ENCODE results near the gene SUN5. TPM values are rescaled to one million over a fixed set of nuclear protein-coding genes. Genes with fewer than 3 reads are reported as not detected.

The SUN5 gene
- total and polyA plus RNA-seq, 2 donors from 2014 or later: not detected

DNA sequence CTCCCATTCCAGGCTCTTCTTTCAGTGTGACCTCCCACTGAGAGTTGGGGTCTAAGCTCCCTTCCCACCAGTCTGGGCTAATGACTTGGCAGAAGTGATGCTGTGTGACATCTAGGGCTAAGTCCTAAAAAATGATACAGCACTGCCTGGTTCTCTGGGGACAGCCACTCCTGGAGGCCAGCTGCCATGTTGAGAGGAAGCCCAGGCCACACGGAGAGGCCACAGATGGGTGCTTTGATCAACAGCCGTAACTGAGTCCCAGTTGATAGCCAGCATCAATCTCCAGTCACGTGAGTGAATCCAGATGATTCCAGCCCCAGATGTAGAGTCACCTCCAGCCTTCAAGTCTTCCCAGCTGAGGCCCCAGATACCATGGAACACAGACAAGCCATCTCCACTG is 13.8 kb downstream of the SUN5 start:
- H3K9ac ChIP-seq (ENCODE audit: low read length in 3 of 3): no peak overlapping the region
- H3K27me3 ChIP-seq (ENCODE audit: control insufficient read depth, insufficient read depth, low read length): no peaks in the 10 kb centered on the region
- no peaks in the 10 kb centered on the region for H3K9me3 ChIP-seq (ENCODE audit: control insufficient read depth in 2 of 3, insufficient read depth in 1 of 3, low read length in 3 of 3)
- no peaks in the 10 kb centered on the region for H3K4me1 ChIP-seq (ENCODE audit: control insufficient read depth in 2 of 3, insufficient read depth in 2 of 3, low read depth in 1 of 3, low read length in 3 of 3)
- DNase-seq (no peak), FAIRE-seq (no peak)
- no peak overlapping the region for H3K27ac ChIP-seq (ENCODE audit: low read depth in 2 of 2, low read length in 2 of 2)
- H3K4me3 ChIP-seq (ENCODE audit: low read length in 3 of 3): no peak overlapping the region
- H3K36me3 ChIP-seq (ENCODE audit: control insufficient read depth in 2 of 3, insufficient read depth in 3 of 3, low read length in 3 of 3): no peaks in the 10 kb centered on the region
- intact Hi-C loops (cut with DNase I): no loop called here
- TF ChIP-seq CTCF (IDR thresholded peaks at IDR 0.05; ENCODE audit: borderline replicate concordance, extremely low read depth, insufficient read depth): no peak

DNA sequence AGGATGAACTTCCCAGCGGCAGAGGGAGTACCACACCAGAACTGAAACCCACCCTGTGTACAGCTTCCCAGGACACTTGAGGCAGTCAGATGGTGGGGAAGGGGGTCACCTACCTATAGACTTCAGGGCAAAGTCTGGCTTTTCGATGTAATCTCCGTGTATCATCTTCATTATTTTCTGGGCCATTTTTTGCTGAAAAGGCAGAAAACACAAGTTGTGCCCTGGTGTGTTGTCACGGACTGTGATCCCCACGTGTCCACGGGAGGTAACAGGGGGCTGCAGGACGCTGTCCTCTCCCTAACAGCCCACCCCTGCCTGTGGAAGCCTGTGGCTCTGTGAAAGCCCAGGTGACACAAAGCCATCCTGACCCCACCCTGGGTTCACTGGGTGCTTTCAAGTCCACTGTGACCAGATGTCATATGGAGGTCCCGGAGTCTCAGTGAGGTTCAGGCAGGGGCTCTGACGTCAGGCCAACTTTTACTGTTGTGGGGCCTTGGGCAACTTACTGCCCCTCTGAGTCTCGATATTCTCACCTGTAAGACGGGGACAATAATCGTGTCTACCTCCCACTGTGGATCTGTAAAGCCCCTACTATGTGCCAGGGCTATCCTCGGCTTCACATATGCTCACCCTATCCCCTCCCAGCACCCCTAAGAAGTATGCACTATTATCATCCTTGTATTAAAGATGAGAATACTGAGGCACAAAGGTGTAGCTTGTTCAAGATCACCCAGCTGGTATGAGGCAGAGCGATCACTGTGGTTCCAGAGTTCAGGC is 14.5 kb downstream of the SUN5 start:
- no peaks in the 10 kb centered on the region for H3K36me3 ChIP-seq (ENCODE audit: control insufficient read depth in 2 of 3, insufficient read depth in 3 of 3, low read length in 3 of 3)
- H3K9me3 ChIP-seq (ENCODE audit: control insufficient read depth in 2 of 3, insufficient read depth in 1 of 3, low read length in 3 of 3): no peaks in the 10 kb centered on the region
- no peak overlapping the region for H3K27ac ChIP-seq (ENCODE audit: low read depth in 2 of 2, low read length in 2 of 2)
- TF ChIP-seq CTCF (IDR thresholded peaks at IDR 0.05; ENCODE audit: borderline replicate concordance, extremely low read depth, insufficient read depth): no peak
- intact Hi-C loops (cut with DNase I): no loop called here
- DNase-seq: no peak
- no peak for FAIRE-seq
- no peaks in the 10 kb centered on the region for H3K4me1 ChIP-seq (ENCODE audit: control insufficient read depth in 2 of 3, insufficient read depth in 2 of 3, low read depth in 1 of 3, low read length in 3 of 3)
- H3K27me3 ChIP-seq (ENCODE audit: control insufficient read depth, insufficient read depth, low read length): no peaks in the 10 kb centered on the region
- H3K4me3 ChIP-seq (ENCODE audit: low read length in 3 of 3): no peak overlapping the region
- no peak overlapping the region for H3K9ac ChIP-seq (ENCODE audit: low read length in 3 of 3)

DNA sequence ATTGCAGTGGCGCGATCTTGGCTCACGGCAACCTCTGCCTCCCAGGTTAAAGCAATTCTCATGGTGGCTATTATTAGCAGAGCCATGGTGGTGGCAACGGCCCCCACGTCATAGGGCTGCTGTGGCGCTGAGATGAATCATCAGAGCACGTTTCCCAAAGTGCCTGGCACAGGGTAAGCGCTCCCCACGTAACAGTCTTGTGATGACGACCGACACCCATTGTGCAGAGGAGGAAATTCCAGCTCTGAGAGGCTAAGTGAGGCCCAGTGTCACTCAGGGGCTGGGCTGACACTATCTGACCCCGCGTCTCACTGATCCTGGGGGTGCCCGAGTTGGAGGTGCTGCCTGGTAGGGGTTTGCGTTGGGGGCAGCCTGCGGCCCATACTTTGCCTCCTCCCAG is 16.2 kb downstream of the SUN5 start:
- H3K4me1 ChIP-seq (ENCODE audit: control insufficient read depth in 2 of 3, insufficient read depth in 2 of 3, low read depth in 1 of 3, low read length in 3 of 3): no peaks in the 10 kb centered on the region
- no peak overlapping the region for H3K4me3 ChIP-seq (ENCODE audit: low read length in 3 of 3)
- H3K27ac ChIP-seq (ENCODE audit: low read depth in 2 of 2, low read length in 2 of 2): no peak overlapping the region
- intact Hi-C loops (cut with DNase I): no loop called here
- H3K9me3 ChIP-seq (ENCODE audit: control insufficient read depth in 2 of 3, insufficient read depth in 1 of 3, low read length in 3 of 3): no peaks in the 10 kb centered on the region
- H3K36me3 ChIP-seq (ENCODE audit: control insufficient read depth in 2 of 3, insufficient read depth in 3 of 3, low read length in 3 of 3): no peaks in the 10 kb centered on the region
- no peak overlapping the region for H3K9ac ChIP-seq (ENCODE audit: low read length in 3 of 3)
- DNase-seq: no peak
- no peak for TF ChIP-seq CTCF (IDR thresholded peaks at IDR 0.05; ENCODE audit: borderline replicate concordance, extremely low read depth, insufficient read depth)
- no peaks in the 10 kb centered on the region for H3K27me3 ChIP-seq (ENCODE audit: control insufficient read depth, insufficient read depth, low read length)
- FAIRE-seq: no peak

Measured in kidney (tissue), 14 donors.